Daoy (cell line): ENCODE measurements around the gene SLC22A31. TPM values are rescaled to one million over a fixed set of nuclear protein-coding genes. Genes with fewer than 3 reads are reported as not detected.
"Not testable (repeated sequence)": the region's sequence is repeated elsewhere in the genome, so short reads cannot be mapped to it uniquely, and the experiment has no call there.

Source experiments
- DNase-seq: peaks from one replicate; pipeline ENCODE4 v3.0.0-alpha.2; 2015; ENCODE audit warnings: low read depth
- total RNA-seq: library from RNA; depleted of rRNA; stranded (reverse); fragments of >200 nt; shearing (Covaris generic); gene quantifications from 2 replicates; pipeline ENCODE4 v1.2.3, GENCODE V29; 2014

The SLC22A31 gene
- total RNA-seq, 1 experiment from 2014 or later: not detected

DNA sequence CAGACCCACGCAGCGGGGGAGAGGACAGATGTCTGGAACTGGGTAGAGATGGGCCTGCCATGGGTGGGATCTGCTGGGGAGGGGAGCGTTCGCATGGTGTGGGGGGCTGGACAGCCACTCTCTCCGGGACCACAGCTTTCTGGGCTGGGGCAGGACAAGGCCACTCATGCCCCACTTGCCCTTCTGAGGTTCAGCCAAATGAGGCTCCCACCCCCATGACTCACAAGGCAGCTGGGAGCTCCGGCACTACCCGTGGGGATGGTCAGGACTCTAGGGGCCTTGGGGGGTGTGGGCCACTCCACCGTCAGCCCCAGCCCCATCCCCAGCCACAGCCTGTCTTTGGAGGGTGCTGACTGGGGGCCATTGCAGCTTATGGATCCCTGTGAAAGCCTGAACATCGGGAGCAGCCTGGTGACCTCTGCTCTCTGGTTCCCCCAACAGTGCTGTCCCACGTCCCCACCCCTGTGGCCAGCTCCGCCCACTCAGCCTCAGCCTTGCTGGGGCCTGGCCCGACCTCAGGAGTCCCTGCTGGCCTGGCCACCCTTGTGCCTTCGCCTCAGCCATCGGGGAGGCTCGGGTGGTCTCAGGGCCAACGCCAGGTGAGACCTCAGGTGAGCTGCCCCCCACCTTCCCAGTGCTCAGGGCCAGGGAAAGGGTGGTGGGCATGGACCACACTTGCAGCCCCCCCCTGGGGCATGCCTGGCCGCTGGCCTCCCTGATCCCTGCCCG lies 33.5 kb downstream of the SLC22A31 start:
- DNase-seq: no peak

DNA sequence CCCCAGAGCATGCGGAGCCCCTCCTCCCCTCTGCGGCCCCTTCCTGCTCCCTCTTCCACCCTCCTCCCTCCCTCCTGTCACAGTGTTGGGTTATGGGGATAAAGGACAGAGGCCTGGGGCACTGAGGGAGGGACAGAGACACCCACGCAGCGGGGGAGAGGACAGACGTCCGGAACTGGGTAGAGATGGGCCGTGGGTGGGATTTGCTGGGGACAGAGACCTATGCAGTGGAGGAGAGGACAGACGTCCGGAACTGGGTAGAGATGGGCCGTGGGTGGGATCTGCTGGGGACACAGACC lies 34.7 kb downstream of the SLC22A31 start:
- DNase-seq: not testable (repeated sequence)

DNA sequence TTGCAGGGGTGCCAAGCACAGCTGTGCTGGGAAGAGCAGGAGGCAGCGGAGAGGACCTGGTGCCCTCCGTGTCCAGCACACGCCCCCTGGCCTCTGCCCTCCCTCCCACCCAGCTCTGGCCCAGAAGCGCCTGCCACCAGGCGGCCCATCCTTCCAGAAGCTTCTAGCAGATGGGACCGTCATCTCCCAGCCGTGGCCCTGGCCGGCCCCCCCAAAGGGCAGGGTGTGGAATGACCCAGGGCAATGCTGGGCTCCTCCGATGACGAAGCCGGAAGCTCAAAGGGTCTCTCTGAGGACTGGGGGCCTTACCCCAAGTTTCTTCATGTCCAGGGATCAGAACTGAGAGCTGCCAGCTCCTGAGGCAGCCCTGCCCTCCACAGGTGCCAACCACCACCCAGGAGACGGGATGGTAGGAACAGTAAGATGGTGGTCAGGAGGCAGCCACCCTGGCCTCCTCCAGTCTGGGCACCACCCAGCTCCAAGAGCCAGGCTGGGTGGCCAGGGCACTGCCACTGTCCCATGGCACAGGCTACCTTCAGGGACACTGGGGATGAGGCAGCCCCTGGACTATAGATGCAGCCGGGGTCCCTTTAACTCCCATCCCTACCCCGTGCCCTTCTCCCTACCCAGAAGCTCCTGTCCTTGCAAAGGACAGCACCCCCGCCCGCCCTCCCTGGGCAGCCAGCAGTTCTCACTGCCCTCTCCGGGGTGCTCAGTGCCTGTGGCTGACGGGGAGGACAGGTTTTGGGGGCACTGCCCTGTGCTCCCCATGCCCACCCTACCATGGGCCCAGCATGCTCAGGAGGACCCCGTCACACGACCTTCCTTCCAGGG lies 35.3 kb downstream of the SLC22A31 start:
- no peak for DNase-seq

DNA sequence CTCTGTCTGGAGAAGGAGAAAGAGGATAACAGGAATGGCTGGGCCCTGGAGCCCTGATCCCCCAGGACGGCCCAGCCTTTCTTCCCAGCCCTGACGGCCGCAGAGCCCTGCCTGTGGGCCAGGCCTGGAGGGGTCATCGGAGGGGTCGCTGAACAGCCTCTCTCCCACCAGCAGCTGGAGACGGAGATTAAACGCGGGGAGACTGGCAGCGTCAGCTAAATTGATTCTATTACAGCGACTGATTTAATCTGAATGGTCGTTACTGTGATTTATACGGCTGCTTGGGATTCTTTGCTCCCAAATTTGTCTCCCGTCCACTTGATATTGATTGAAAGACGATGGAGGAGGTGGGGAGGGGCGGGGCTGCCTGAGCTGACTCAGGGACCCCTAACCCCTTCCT lies 35.9 kb downstream of the SLC22A31 start:
- DNase-seq: no peak

DNA sequence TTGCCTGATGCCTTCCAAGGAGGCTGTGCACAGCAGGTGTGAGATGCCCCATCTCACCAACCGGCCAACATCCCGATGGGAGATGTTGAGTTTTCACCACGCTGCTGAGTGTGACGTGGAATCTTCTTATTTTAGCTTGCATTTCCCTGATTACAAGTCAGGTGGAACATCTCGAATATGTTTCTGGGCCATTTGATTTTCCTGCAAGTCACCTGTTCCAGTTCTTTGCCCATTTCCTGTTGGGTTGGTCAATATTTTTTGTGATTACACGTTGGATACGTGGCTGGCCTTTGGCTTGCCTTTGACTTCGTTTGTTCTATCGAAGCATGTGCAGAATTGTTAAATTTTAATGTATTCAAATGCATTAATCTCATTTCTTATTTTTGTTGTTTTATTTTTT lies 37.0 kb downstream of the SLC22A31 start:
- DNase-seq: no peak

DNA sequence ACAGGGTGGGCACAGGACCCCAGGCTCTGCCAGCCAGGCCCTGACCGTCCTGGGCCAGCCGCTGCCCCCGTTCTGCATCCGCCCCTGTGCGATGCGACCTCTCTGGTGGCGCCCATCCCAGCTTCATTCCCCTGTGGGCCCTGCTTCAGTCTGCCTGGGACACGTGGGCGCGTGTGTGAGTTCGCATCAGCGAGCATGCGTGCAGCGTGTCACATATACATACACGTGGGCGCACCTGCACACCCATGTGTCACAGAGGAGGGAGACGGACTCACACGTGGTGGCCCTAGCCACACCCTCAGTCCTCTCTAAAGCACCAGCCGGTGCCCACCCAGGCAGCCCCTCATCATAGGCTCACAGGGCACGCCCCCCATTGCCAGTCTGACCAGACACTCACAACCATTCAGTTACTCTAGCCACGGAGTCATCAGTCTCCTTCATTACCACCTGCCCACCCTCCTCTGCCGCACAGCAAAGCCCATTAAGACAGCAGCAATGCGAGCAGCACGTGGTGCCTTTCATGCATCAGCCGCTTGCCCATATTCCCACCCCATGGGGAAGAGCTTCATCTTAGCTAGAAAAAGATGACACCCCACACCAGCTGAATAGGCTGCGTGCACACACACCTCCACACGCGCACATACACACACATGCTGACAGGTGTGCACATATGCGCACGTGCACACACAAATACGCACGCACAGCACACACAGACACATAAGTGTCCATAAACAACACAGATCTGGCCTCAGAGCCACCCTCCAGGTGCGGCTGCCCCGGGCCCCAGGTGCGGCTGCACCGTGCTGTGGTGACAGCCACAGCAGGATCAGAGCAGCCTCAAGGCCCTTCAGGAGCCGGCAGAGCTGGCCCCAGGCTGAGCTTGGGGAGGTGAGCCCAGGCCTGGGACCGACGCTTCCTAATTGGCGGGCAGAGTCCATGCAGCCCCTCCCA lies 38.3 kb downstream of the SLC22A31 start:
- DNase-seq: no peak

DNA sequence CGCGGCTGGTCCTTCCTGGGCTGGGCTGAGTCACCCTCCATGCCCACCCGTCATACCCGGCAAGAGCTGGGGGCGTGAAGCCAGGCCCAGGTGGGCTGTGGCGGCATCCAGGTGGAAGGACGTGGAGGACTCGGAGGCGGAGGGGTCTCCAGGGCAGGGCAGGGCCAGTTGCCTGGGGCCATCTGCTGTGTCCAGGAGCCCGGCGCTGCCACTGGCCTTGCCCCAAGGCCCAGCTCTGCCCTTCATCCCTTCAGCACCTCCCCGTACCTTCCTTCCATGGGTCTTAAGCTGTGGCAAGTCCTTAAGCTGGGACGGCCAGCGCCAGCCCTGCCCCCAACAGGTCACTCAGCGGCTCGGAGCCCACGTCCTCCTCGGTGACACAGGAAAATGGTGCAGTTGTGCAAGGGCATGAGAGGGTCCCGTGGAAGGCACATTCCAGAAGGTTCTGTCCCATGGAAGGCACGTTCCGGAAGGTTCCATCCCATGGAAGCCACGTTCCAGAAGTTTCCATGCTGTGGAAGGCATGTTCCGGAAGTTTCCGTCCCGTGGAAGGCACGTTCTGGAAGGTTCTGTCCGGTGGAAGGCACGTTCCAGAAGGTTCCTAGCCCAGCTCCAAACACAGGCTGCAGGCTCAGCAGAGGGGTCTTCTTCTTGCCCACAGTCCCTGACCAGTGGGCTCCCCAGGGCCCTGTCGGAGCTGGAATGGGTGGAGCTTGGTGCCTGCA lies 39.2 kb downstream of the SLC22A31 start:
- DNase-seq: no peak

DNA sequence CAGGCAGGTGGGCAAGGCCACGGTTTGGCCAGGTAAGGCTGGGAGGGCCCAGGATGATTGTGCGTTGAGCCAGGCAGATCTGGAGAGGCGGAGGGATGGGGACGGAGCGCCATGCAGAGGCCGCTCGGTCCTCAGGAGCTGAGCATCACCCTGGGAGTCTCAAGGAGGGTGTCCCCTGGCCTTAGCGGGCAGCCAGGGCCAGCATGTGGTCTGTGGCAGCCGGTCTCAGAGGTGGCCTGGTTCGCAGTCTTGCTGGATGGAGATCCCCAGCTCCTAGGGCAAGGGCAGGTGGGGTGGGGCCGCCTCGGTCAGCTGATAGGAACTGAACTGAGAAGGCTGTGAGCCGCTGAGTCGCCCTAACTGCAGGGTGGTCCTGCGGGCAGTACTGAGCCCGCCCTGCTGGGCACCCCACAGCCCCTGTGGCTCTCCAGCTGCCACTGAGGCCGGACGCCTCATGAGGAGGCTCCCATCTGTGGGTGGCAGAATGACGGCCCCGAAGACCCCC lies 40.4 kb downstream of the SLC22A31 start:
- no peak for DNase-seq

DNA sequence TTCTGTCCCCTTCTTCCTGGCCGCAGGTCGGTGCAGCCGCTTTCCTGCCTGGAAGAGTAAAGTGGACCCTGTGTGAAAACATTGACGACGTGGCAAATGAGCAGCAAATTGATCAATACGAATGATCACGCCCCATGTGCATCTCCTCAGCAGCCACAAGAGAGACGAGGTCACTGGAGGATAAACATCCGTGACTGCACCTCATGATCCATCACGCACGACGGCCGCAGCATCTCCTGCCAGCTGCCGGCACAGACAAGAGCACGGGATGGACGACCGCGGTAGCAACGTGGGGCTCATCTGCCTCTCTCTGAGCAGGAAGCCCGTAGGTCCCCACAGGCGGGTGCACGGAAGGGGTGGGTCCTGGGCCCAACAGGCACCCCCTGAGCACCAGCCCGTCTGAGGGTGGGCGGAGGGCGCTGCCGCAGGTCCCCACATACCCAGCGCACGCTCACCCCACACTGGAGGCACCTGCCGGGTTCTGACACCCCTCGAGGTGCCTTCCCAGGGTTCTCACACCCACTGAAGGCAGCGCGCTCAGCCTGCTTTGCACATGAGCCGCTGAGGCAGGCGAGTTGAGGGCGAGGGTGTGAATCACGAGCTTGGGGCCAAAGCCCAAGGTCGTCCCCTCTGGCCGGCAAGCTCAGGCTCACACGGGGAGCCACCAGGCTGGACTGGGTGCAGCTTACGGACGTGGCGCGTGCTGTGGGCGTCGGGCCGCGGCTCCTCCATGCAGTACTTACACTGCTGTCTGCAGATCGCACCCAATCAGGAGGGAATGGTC lies 41.1 kb downstream of the SLC22A31 start:
- no peak for DNase-seq

DNA sequence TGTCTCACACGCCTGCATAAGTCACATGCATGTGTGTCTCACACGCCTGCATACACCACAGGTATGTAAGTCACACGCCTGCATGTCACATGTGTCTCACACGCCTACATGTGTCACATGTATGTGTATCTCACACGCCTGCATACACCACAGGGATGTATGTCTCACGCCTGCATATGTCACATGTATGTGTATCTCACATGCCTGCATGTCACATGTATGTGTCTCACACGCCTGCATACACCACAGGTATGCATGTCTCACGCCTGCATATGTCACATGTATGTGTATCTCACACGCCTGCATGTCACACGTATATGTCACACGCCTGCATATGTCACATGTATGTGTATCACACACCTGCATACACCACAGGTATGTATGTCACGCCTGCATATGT lies 42.6 kb downstream of the SLC22A31 start:
- no peak for DNase-seq

DNA sequence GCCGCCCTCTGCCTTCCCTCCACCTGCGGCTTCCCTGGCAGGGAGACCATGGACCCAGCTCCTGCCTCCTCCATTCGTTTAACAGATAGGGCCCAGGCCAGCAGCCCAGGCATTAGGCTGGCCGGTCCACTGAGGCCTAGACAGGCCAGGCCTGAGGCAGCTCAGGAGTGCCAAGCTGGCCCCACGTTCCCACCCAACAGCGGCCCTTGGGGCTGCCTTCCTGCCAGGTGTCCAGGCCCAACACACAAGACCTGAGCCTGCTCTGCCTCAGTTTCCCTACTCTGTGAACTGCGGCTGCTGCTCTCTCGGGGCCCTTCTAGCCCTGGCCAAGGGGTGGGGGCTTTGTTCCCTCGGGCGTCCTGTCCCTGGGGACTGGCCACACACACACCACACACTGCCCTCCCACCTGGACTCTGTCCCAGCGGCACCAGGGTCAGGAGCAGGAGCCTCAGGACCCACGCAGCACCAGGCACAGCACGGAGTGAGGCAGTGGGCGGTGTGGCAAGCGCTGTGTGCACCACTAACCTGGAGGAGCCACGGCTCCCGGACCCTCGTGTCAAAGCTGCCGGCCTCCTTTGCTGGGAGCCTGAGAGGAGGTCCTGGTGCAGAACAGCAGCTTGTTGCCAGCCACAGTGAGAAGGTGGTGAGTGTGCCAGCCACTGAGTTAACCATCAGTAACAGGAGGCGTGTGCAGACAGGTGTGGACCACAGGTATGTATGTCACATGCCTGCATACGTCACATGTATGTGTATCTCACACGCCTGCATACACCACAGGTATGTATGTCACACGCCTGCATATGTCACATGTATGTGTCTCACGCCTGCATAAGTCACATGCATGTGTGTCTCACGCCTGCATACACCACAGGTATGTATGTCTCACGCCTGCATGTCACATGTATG lies 43.3 kb downstream of the SLC22A31 start:
- DNase-seq: no peak

DNA sequence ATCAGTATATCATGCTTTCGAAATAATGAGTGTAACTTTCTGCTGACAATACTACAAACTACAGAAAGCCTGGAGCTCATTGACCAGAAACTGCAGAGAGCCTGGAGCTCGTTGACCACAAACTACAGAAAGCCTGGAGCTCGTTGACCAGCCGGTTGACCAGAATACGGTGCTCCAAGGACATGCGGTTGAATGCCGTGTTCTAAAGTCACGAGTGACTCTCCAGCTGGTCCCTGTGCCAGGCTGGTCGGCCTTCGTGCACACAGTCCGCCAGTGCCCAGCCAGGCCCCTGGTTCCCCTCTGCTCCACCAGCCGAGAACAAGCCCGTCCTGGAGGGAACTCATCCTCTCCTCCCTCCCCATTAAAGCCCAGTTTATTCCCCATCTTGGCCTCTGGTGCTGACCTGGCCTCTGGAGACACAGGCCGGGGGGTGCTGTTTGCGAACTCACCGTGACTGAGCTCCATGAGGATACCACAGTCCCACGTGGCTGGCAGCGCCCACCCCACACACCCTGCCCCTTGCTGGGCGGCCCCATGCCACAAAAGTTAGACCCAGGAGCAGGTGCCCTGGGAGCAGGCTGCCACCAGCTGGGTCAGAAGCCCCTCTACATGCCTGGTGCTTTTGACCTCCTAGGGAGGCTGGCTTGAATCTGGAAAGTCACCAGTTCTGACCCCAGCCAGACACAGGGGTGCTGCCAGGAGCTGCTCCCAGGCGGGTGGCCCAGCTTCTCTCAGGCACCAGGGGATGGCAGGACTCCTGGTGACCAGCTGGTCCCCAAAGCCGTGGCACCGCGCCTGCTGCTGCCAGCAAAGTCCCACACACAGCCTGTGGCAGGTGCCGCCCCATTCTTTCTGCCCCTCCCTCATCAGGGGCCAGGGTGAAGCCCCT lies 44.2 kb downstream of the SLC22A31 start:
- DNase-seq: no peak

DNA sequence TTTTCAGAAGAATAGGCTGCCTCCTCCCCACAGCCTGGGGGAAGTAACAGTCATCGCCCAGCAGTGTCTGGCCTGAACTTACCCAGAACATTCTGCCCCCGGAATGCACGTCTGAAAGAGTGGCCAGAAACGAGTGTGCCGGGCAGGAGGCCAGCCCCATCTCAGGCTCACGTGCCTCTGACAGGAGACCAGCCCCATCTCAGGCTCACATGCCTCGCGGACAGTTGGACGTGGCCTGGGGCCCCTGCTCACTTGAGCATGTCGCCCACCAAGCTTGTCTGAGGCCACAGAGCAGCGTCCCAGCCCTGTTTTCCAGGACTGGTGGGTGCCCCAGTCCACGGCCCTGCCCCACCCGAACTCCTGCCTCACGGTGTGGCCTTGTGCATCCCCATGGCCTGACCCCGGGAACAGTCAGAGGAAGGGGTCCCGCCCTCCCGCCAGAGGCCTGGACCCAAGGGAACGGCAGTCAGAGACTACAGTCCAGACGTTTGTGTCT lies 45.1 kb downstream of the SLC22A31 start:
- DNase-seq: no peak

DNA sequence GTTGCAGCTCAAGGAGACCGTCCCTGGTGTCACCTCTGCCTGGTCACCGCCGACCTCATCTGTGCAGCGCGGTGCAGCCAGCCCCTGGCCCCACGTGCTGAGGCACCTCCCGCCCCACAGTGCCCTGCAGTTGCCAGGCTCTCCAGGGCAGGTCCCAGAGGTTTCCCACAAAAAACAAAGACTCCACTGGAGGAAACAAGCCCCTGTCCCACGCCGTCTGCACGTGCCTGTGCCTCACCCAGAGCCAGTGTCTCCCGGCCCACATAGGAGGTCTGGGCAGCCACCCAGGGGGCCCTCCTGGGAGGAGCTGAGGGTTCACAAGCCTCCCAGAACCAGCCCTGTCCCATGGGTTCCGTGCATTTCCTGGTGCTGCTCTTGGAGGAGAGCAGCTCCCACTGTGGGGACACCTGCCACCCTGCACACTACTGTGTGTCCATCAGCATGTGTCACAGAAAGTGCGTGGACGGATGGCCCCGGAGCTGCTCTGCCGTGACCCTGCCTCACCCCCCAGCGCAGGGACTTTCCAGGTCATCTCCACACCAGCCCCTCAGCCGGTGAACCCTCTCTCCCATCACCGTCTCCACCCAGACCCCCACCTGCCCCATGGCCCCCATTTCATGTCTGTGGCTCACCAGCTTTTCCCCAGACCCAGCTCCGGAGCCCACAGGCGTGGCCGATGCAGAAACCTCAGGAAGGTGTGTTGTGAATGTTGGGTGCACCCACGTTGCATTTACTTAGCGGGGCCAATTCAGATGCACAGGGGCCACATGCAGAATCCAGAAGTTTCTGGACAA lies 45.8 kb downstream of the SLC22A31 start:
- no peak for DNase-seq

DNA sequence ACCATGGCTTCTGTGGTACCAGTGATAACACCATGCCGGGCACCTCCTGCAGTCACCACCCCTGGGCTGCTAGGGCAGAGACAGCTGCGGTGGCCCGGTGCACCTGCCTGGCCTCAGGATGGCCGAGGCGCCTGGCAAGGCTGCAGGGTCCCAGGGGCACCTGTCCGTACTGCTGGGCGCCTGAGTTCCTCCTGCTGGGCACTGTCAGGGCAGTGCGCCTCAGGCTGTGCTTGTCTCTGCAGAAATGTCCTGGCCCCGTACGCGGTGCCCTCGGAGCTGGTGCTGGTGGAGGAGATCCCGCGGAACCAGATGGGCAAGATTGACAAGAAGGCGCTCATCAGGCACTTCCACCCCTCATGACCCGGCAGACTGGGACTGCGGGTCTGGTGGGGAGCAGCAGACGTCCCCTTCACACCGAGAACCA lies 46.5 kb downstream of the SLC22A31 start:
- DNase-seq: no peak

DNA sequence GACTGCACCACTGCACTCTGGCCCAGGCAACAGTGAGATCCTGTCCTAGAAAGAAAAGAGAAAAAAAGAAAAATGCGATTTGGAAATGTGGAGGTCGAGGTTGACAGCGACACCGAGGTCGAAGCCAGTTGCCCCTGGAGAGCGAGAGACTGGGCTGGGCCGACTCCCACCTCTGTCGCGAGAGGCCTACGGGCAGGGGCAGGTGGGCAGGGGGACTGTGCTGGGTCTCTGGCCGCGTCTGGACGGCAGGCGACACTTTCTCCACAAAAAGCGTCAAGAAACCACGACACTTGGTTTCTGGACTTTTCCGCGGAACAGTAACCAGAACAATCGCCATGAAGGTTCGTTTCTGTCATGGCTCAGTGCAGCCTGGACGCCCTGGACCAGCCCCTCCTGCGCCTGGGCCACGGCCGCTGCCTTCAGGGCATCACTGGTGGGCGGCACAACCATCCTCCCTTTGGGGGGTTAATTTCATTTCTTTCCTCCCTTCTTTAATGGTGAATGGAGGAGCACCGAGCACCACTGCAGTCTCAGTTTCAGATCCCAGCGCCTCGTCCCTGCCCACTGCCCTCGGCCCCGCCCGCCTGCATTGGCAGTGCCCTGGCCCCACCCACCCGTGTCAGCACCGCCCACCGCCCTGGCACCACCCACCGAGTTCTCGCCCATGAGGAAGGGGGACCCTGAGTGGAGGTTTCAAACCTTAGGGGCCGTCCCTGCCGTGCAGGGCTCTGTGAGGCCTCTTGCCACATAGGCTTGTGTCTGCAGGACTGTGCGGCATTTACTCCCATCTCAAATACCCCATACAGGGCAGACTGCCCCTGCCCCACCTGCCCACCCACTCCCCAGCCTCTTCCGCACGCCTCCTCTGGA lies 47.3 kb downstream of the SLC22A31 start:
- no peak for DNase-seq
